Ovary (tissue), 3 donors: Measurements from ENCODE around the gene GFAP.

ENCODE experiments used
- CTCF ChIP-seq, 3 donors: fragments of 450-650 bp in 2 of 3; fragments of 200-600 bp in 1 of 3; IDR thresholded peaks; one replicate each; pipeline versions ENCODE4 v1.5.1 to v1.8.0; 2016 to 2022; ENCODE audit warnings: antibody characterized with exemption in 3 of 3, mild to moderate bottlenecking in 1 of 3
- EP300 ChIP-seq: sonication (generic); formaldehyde crosslinking; IDR thresholded peaks from one replicate; pipeline ENCODE4 v1.6.1; 2017; ENCODE audit warnings: antibody characterized with exemption
- POLR2A ChIP-seq: fragments of 450-650 bp; IDR thresholded peaks from one replicate; pipeline ENCODE4 v1.6.1; 2017; ENCODE audit warnings: antibody characterized with exemption, mild to moderate bottlenecking, moderate library complexity
- donor health status: DM: no; HTN: no; CAD: no.

- no peak for TF ChIP-seq CTCF (IDR thresholded peaks at IDR 0.05)
- TF ChIP-seq POLR2A, result no peak
- TF ChIP-seq EP300, result no peak
Observed at GRCh38 chr17:44859701-44860100, 55.6 kb downstream of the GFAP start.
